DMS114 treated with DMSO at 0.1 percent for 48 hours (cell line): Measurements from ENCODE around the gene TMEM178B.
"Not testable (repeated sequence)": the region's sequence is repeated elsewhere in the genome, so short reads cannot be mapped to it uniquely, and the experiment has no call there.

Experiments used
- DNase-seq: peaks from one replicate; lab custom pipeline; 2025; ENCODE audit not compliant: unreplicated experiment; lab: John Stamatoyannopoulos, UW

TMEM178B gene

DNA sequence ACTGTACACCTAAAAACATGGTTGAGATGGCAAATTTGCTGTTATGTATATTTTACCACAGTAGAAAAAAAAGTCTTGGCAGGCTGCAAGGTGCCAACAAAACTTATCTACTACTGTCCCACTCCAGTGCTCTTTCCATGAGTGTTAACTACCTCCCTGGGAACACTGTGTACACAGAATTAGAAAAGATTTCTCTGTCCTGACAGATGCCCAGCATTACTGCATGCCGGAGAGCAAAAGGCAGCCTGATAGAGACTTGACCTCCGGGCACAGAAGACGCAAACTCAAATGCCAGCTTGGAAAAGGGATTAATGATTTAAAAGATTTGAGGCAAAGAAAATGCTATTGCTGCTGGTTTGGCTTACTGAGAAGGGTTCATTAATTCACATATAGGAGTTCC is 228.8 kb downstream of the TMEM178B start:
- no peak for DNase-seq

DNA sequence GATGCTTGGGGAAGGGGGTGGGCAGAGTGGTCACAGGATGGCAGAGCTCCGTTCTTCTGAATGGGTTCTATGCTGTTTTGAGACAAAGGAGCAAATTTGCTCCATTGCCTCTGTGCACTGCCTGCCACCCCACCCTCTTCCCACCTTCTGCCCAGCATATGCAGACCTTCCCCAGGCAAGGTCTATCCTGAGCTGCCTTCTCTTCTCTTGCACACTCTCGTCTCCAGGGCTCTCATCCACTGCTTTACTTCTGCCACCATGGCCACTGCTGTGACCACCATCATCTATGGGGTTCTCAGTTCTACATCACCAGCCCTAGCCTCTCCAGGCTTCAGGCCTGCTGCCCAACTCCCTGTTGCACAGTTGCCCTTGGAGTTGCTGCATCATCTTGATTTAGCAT is 230.4 kb downstream of the TMEM178B start:
- DNase-seq = no peak

DNA sequence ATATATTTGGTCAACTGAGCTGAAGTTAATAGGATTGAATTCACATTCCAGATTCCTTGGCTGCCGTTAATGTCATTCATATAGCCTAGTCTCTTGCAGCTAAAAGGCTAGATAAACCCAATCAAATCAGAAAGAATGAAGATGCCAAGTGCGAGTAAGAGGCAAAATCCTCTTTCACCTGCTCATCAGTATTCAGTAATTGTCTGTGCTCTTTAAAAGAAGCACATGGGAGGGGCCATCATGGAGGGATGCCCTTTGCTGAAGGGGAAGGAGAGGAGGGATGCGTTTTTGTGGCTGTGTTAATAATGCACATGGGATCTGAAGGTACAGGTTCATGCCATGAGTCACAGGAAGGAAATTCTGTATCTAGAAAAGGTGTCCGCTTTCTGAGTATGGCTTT is 232.2 kb downstream of the TMEM178B start:
- no peak for DNase-seq

DNA sequence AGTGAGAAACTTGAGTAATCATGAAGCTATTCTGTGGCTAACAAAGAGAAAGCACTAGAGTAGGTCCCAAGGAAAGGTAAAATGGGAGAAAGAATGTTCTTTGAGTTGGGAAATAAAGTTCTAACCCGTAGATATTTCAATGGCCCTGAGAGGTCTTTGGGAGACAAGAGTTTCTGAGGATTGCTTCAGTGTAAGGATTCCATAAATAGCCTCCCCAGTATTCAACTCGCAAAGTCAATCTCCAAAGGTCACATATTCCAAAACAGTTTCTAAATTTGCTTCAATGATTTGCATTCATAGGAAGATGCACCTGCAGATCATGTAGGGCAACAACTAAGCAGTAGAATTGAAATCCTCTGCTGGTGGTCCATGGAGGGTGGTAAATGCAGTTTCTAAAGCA is 238.5 kb downstream of the TMEM178B start:
- no peak for DNase-seq

DNA sequence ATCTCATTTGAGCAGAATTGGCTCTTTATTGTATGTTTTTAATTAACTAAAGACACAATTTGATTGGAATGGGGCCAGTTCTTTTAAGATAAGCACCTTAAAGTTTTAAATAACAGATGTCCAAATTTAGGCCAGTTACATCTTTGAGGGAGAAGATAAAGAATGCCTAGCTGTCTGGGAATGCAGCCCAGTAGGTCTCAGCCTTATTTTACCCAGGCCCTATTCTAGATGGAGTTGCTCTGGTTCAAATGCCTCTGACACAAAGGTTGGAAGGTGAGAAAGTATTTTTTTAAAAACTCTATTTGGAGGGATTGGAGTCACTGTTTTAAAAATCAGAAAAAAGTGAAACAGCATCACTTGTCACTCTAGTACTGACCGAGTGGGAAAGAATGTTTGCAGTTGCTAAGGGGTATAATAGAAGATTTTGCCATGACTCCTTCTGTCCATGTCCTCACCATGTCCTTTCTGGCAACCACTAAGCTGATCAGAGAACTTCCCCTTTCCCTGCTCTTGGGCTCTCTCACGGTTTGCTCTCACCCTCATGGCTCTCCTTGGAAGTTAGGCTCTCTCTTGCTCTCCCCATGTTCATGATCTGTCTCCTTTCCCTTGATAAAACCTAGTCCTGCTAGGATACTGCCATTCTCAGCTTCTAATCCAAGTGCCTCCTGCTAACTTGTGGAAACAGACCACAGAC is 239.1 kb downstream of the TMEM178B start:
- no peak for DNase-seq

DNA sequence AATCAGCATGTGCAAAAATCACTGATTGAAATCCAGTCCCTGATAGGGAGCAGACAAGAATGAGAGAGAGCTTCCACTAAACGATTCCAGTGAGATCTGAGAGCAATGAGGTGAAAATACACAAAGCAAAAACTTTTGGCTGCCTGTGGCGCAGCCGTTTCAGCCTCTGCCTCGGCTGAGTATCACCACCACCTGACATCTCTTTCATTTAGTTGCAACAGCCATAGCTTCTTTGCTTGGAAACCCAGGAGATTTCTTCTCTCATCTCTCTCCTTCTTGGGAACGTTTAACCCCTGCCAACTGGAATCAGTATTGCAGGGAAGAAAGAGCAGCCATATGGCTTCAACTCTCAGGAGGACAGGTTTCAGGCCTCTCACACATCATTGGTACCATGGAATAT is 240.0 kb downstream of the TMEM178B start:
- no peak for DNase-seq

DNA sequence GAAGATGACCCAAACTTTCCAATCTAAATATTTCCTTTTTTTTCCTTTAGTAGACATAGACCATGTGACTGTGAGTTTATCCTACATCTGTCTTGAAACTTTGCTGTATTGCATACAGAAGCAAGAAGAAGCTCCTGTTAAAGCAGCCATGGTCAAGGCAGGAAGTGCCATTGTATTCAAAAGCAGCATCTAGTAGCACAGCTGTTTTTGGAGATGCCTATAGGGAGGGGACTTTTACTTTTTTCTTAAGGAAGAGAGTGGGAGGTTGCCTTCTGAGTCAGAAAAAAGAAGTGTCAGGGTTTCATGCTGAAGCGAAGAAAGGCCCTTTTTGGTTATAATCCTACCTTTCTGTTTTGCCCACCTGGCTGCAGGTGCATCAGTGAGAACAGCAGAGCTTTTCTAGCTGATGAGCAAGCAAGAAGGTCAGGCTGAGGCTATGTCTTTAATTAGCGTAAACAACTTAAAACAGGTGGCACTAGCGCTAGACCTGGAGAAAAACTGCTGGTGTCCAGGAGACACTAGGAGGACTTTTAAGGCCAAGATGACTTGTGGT is 243.2 kb downstream of the TMEM178B start:
- DNase-seq = no peak

DNA sequence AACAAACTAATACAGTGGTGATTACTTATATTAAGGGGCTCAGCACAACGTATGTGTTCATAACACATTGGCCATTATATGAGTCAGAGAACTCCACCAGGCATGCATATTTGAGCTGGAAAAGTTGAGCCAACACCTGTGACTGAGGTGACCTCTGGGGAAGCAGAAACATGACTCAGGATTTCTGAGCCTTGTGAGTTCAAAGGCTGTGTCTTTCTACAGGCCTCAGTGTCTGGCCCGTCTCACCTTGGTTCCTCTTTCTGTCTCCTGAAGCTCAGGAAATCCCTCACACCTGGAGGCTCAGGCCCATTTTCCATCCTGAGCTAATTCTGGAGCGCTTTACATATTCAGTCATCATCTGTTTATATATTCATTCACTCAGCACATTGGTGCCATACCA is 246.4 kb downstream of the TMEM178B start:
- no peak for DNase-seq

DNA sequence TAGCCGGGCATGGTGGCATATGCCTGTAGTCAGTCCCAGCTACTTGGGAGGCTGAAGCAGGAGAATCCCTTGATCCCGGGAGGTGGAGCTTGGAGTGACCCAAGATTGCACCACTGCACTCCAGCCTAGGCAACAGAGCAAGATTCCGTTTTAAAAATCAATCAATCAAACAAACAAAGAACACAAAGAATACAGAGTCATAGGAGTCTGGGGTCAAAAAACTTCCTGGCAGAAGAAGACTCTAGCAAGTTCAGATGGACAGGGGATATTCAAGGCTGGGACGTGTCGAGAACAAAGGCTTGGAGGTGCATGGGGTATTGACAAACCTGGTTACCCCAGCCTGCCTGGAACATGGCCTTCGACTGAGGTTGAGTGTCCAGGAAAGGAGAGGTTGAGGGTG is 248.5 kb downstream of the TMEM178B start:
- no peak for DNase-seq

DNA sequence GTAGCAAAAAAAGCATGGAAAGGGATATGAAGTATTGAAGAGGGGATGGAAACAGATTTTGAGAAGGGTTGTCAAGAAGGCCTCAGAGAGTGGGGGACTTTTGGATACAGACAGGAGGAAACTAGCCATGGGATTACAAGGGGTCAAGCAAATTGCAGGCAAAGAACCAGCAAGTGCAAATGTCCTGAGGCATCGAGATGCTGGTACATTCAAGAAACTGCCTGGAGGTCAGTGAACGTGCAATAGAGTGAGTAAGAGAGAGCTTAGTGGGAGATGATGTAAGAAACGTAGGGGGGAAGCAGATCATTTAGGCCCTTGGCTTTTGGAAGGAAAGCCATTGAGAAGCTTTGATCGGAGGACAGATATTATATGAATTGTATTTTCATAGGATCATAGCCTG is 250.0 kb downstream of the TMEM178B start:
- no peak for DNase-seq

DNA sequence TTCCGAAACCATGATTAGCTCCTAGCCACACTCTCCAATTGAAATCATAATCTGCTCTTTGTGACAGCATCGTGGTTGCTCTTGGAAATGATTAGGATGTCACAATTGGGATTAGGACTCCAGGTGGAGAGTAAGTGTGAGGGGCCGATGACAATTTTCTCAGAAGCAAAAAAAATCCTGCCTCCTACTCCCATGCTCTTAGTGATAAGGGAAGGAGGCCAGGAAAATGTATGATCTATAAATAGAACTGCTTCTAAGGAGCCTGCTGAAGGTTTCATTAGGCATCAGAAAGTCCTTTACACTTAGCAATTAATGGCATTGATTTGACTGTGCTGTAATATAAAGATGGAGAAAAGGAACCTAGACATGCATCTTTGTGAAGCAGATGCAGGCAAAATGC is 251.0 kb downstream of the TMEM178B start:
- DNase-seq = no peak

DNA sequence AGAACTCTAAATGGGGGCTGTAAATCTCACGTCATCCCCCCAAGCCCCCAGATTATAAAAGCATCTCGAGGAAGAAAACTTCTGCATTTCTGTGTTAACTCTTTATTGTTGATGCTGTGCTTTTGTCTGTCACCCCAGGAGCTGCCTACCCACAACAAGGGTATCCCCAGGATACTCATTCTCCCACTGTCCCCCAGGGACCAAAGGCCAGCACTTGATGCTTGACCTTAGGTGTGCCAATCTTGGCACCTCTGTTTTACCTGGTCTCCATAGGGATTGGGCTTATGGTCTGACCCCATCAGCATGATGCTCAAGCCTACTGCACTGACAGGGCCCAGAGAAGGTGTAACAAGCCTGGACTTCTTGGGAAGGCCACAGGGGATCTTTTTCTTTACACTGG is 251.4 kb downstream of the TMEM178B start:
- DNase-seq = no peak

DNA sequence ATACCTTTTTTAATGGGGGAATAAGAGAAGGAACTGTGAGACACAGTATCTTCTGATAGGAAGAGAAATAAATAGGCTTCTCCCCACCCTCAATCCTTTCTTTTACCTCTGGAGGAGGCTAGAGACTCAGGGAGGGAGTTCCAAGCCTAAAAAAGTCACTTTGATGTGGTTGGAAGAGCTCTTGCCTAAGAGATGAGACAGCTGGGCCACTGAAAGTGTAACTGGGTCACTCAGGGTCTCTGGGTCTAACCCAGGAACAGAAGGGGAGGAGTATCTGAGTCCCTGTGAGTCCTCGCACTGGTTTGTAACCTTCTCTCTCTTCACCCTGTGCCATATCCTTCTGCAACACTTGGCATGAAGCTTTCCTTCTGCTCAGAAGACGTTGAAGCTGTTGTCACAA is 254.4 kb downstream of the TMEM178B start:
- no peak for DNase-seq

DNA sequence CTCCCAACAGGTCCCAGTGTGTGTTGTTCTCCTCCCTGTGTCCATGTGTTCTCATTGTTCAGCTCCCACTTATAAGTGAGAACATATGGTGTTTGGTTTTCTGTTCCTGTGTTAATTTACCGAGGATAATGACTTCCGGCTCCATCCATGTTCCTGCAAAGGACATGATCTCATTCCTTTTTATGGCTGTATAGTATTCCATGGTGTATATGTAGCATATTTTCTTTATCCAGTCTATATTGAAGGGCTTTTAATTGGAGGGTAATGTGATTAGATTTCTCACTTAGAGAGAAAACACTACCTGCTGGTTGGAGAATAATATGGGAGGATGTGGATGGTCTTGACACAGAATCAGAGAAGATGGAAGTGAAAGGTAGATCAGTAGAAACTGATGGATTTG is 256.4 kb downstream of the TMEM178B start:
- not testable (repeated sequence) for DNase-seq

DNA sequence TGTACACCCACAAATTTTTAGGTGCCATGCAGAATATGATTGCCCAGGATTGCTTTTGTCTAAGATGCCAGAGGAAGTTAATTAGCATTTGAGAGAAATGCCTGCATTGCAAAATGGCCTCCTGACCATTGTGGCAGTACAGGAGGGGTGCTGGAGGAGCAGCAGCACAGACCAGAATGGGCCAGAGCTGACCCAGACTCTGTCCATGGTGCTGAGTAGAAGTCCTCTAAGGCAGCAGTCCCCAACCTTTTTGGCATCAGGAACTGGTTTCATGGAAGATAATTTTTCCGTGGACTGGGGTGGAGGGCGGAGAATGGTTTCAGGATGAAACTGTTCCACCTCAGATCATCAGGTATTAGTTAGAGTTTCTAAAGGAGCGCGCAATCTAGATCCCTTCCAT is 259.6 kb downstream of the TMEM178B start:
- DNase-seq = no peak

DNA sequence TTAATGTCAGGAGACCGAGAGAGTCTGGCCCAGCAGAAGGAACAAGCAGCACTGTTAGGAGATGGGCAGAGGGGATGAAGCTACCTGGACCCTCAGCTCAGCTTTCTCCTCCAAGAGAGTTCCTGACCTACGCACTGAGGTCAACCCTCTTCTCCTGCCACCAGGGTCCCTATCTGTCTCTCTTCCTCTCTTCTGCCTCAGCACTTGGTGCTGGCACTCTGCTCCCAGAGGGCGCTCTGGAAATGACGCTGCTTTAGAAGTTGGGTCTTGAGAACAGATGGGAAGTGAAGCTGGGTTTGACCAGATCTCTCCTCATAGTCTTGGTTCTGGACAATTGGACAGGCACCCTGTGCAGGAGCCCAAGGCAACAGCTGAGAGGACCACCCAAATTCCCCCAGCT is 261.3 kb downstream of the TMEM178B start:
- DNase-seq = no peak

DNA sequence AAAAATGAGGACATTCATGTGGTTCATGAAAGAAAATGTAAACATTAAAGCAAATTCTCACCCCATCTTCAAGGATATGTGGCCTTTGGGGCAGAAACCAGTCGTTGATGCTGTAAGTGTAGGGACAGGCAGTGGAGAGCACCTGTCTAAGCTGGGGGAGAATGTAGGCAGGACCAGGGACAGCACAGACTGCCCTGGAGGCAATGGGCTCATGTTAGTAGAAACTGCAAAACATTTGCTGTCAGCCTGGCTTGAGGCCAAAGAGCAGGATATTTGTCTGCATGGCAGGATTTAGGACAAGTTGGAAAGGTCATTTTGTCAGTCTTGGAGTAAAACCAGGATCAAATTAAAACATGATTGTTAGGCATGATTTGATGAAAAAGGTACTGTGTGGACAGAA is 265.7 kb downstream of the TMEM178B start:
- DNase-seq = no peak

DNA sequence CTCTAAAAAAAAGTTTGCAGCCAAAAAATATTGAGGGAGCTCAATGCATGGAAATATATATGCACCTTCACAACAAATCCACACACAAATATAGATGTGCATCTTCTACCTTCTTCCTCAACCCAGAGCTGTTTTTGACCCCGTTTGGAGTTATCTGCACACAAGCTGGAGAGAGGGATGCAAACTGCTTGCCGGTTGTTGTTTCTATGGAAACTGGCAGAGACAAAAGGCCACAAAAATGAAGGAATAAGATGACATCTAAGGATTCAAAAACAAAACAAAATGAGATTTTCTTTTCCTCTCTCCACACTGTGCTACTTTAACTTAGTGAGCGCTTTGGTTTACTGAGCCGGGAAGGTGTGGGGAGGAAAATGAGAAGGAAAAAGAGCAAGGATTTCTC is 267.1 kb downstream of the TMEM178B start:
- DNase-seq = no peak

DNA sequence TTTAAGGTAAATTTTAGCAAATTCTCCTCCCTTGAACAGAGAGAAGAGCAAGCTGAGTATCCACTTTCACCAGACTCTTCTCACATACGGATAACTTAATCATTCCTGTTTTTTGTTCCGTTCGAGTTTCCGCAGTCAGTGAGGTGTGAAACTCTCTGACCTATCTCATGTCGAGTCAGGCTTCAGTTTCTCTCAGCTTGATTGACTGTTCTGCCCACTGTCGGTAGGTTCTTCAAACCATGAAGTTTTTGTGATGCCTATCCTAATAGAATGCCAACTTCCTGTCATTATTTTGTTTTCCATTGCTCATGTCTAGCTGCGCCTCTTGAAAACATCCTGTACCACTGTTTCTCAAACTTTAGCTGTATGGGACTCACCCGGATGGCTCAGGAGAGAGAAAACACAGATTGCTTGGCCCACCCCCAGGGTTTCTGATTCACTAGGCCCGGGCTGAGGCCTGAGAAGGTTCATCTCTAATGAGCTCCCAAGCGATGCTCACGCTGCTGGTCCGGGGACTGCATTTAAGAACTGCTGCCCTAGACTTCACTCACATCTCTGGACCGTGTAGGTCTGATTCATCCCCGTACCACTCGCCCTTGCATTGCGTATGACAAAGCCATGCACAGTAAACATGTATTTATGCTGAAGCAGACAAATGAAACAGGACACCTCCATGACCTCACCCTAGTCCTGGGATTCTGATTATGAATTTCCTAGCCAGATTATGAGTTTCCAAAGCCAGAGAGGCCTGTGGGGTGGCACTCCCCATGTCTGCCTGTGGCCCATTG is 269.0 kb downstream of the TMEM178B start:
- no peak for DNase-seq

DNA sequence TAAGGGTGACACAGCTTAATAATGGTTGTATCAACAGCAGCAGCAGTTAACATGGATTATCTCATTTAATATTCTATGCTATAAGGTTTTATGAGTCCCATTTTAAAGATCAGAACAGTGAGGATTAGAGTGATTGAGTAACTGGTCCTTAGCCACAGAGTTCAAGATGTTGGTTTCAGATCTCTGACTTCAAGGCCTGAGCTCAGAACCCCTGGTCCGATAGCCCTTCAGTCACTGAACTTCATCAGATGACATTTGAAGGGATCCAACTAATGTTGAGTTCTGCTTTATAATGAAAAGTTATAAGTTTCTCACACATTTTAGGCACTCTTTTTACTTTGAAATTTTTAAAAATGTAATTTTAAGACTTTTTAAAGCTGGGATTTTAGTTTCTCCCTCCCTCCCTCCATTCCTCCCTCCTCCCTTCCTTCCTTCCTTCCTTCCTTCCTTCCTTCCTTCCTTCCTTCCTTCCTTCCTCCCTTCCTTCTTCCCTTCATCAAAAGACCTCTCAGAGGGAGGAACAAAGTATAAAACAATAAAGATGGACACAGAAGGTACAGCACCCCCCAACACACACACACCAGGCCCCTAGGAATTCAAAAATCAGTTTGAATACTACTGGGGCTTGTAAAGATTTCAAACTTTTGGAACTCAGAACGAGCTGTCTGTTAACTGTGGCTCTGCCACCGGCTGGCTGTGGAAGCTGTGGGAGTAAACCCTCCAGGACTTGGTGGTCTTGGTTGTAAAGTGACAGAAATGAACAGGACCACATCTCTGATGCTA is 270.5 kb downstream of the TMEM178B start:
- no peak for DNase-seq

DNA sequence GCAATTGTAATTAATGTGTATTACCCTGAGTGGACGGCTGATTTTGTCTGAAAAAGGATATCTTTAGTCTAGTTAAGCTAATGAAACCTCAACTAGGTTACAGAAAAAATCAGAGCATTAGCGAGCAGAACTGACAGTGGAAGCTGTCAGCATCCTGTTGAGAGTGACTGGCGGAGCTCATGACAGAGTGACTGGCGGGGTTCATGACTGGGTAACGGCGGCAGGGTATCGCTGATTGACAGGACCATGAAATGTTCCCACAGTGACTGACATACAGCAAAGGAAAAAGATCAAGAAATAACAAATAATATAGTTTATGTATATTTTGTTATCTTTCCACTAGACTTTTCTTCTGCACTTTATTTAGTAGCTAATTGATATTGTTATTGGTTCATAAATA is 274.9 kb downstream of the TMEM178B start:
- no peak for DNase-seq

DNA sequence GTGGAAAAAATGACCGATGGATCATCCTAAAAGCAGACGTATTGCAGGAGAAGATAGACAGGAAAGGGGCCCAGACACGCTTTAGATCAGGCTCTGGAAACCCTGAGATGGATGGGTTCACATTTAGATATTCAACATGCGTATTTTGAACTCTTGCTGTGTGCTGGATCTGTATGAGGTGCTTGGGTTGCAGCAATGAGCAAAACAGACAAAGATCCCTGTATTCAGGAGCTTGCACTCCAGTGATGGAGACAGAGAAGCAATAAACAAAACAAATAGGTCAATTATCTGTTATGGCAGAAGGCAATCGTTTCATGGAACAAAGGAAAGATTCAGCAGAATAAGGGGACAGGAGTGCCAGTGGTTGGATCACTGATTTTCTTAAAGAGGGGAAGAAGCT is 275.5 kb downstream of the TMEM178B start:
- DNase-seq = no peak
